ENCODE measurements around the gene COL18A1. TPM values are rescaled to one million over a fixed set of nuclear protein-coding genes. Genes with fewer than 3 reads are reported as not detected.

The COL18A1 gene
- total and polyA plus RNA-seq, 2 donors (not counting 1 experiment from before 2014, with no cell fraction given): 15.6 to 24.7 TPM

GRCh38 chr21:45393021-45393420 lies 11.9 kb upstream of the COL18A1 start:
- Histone ChIP-seq H2AFZ (ENCODE audit: insufficient read depth, low read depth, low read length, poor library complexity, severe bottlenecking) (no peak overlapping the region), H3K9me3 (ENCODE audit: control extremely low read depth in 1 of 3, control insufficient read depth in 2 of 3, insufficient read depth in 1 of 3, low read length in 2 of 3) (no peaks in the 10 kb centered on the region), H3K9ac (ENCODE audit: low read length) (no peak overlapping the region), H3K4me1 (ENCODE audit: control insufficient read depth in 2 of 2, insufficient read depth in 2 of 2, low read length in 2 of 2) (no peaks in the 10 kb centered on the region), H3K36me3 (replicated peaks in 1 of 2; ENCODE audit: control extremely low read depth in 1 of 2, control insufficient read depth in 1 of 2, extremely low read depth in 1 of 2, insufficient read depth in 2 of 2, low read length in 1 of 2) (no peaks in the 10 kb centered on the region), H3K79me2 (ENCODE audit: control insufficient read depth, insufficient read depth, low read length) (no peaks in the 10 kb centered on the region), H3K27ac (ENCODE audit: low read length in 2 of 2) (no peak overlapping the region), H3K27me3 (replicated peaks in 1 of 4; ENCODE audit: control extremely low read depth in 1 of 4, control insufficient read depth in 3 of 4, insufficient read depth in 4 of 4, low read length in 3 of 4) (peaks cover 0 to 7% (median 0%) of the 10 kb centered on the region in 4 experiments), H3K4me3 (ENCODE audit: control extremely low read depth in 1 of 5, extremely low read depth in 1 of 5, insufficient read depth in 1 of 5, low read depth in 2 of 5, low read length in 4 of 5) (no peak overlapping the region), H3K4me2 (replicated peaks; ENCODE audit: low read depth, low read length, poor library complexity, severe bottlenecking) (no peak overlapping the region), H4K20me1 (ENCODE audit: control insufficient read depth, insufficient read depth, low read length, poor library complexity, severe bottlenecking) (no peaks in the 10 kb centered on the region)
- intact Hi-C loops (cut with micrococcal nuclease): no loop called here
- POLR2A ChIA-PET: no interaction called here
- DNase-seq (no peak), ATAC-seq (ENCODE audit: low read depth) (no peak)
- H3K9me3 Mint-ChIP-seq (ENCODE audit: insufficient read depth): no peaks in the 10 kb centered on the region
- WGBS (ENCODE audit: insufficient coverage): 94% methylated on average over 26 of the region's 26 CpGs
- no peak overlapping the region for H3K27ac Mint-ChIP-seq
- H3K27me3 Mint-ChIP-seq: peaks cover 8% of the 10 kb centered on the region
- H3K4me3 Mint-ChIP-seq: no peak overlapping the region
- no peak for TF ChIP-seq EZH2 (IDR thresholded peaks at IDR 0.05; ENCODE audit: borderline replicate concordance, insufficient read depth, low read depth, low read length, poor library complexity, severe bottlenecking)
- TF ChIP-seq CTCF (IDR thresholded peaks at IDR 0.05): no peak
- CTCF ChIA-PET: no interaction called here
- H3K4me1 Mint-ChIP-seq: no peaks in the 10 kb centered on the region

- no peaks in the 10 kb centered on the region for H3K9me3 ChIP-seq (ENCODE audit: control extremely low read depth in 1 of 3, control insufficient read depth in 2 of 3, insufficient read depth in 1 of 3, low read length in 2 of 3)
- Mint-ChIP-seq H3K9me3 (ENCODE audit: insufficient read depth) (no peaks in the 10 kb centered on the region), H3K4me3 (no peak overlapping the region), H3K4me1 (no peaks in the 10 kb centered on the region), H3K27me3 (peaks cover 12% of the 10 kb centered on the region), H3K27ac (no peak overlapping the region)
- H3K36me3 ChIP-seq (replicated peaks in 1 of 2; ENCODE audit: control extremely low read depth in 1 of 2, control insufficient read depth in 1 of 2, extremely low read depth in 1 of 2, insufficient read depth in 2 of 2, low read length in 1 of 2): no peaks in the 10 kb centered on the region
- no peak overlapping the region for H3K4me3 ChIP-seq (ENCODE audit: control extremely low read depth in 1 of 5, extremely low read depth in 1 of 5, insufficient read depth in 1 of 5, low read depth in 2 of 5, low read length in 4 of 5)
- DNase-seq: no peak
- no peaks in the 10 kb centered on the region for H3K79me2 ChIP-seq (ENCODE audit: control insufficient read depth, insufficient read depth, low read length)
- H3K4me1 ChIP-seq (ENCODE audit: control insufficient read depth in 2 of 2, insufficient read depth in 2 of 2, low read length in 2 of 2): no peaks in the 10 kb centered on the region
- no peaks in the 10 kb centered on the region for H4K20me1 ChIP-seq (ENCODE audit: control insufficient read depth, insufficient read depth, low read length, poor library complexity, severe bottlenecking)
- ChIA-PET POLR2A (no interaction called here), CTCF (no interaction called here)
- intact Hi-C loops (cut with micrococcal nuclease): no loop called here
- no peak overlapping the region for H2AFZ ChIP-seq (ENCODE audit: insufficient read depth, low read depth, low read length, poor library complexity, severe bottlenecking)
- peaks cover 0 to 7% (median 0%) of the 10 kb centered on the region in 4 experiments for H3K27me3 ChIP-seq (replicated peaks in 1 of 4; ENCODE audit: control extremely low read depth in 1 of 4, control insufficient read depth in 3 of 4, insufficient read depth in 4 of 4, low read length in 3 of 4)
- no peak overlapping the region for H3K27ac ChIP-seq (ENCODE audit: low read length in 2 of 2)
- TF ChIP-seq CTCF (IDR thresholded peaks at IDR 0.05) (no peak), EZH2 (IDR thresholded peaks at IDR 0.05; ENCODE audit: borderline replicate concordance, insufficient read depth, low read depth, low read length, poor library complexity, severe bottlenecking) (no peak)
- WGBS (ENCODE audit: insufficient coverage): 88% methylated on average over 22 of the region's 30 CpGs
- ATAC-seq (ENCODE audit: low read depth): no peak
- no peak overlapping the region for H3K4me2 ChIP-seq (replicated peaks; ENCODE audit: low read depth, low read length, poor library complexity, severe bottlenecking)
- H3K9ac ChIP-seq (ENCODE audit: low read length): no peak overlapping the region
Measured at GRCh38 chr21:45393833-45394638, 10.9 kb upstream of the COL18A1 start.
